ENCODE measurements around the gene TBC1D22B. TPM values are rescaled to one million over a fixed set of nuclear protein-coding genes. Genes with fewer than 3 reads are reported as not detected.
"Not testable (repeated sequence)": the region's sequence is repeated elsewhere in the genome, so short reads cannot be mapped to it uniquely, and the experiment has no call there.

Gene TBC1D22B
- total RNA-seq, 1 experiment from 2014 or later, result 5.9 TPM

DNA sequence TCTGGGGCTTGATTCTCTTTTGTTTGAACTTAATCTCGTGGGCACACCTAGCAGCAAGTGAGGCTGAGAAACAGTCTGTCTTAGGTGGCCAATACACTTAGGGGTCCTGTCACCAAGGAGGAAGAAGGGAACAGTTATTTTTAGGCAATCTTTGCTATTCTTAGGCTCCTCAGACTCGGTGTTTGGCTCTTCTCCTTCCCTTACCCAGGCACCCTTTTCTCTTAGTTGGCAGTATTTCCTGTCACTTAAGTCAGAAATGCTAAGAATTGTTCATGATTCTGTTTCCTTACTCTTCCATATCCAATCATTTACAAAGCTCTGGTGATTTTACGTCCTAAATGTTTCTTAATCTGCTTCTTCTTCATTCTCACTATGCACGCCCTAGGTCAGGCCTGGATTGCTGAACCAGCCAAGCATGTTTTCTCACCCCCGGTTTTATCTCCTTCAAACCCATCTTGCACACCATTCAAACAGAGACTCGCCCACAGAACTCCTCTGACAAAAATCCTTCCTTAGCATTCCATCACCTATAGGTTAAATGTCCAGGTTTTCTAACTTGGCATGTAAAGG, 45.6 kb downstream of the TBC1D22B start:
- no peak for DNase-seq (ENCODE audit: low read depth)

DNA sequence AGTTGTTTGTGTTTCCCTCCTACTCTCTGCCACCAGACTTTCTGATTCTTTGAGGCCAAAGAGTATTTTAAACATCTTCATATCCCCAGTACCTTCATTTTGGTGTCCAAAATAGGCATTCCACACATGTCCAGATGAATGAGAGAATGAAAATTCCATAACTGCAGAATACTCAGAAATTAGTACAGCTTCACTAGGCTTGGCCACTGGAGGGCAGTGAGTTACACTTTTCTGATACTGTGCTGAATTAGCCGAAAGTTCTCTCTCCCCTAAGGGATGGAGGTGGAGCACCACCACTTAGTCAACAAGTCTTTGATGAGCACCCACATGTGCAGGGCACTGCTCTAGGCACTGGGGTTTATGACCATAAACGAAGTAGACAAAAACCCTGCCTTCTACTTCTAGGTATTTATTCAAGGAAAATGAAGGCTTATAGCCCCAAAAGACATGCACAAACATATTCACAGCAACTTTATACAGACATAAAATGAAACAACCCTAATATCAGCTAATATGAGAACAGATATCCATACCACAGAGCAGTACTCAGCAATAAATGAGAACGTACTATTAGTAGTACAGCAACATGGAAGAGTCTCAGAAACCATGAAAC, 46.4 kb downstream of the TBC1D22B start:
- peak; percentile 26 for DNase-seq (ENCODE audit: low read depth)

DNA sequence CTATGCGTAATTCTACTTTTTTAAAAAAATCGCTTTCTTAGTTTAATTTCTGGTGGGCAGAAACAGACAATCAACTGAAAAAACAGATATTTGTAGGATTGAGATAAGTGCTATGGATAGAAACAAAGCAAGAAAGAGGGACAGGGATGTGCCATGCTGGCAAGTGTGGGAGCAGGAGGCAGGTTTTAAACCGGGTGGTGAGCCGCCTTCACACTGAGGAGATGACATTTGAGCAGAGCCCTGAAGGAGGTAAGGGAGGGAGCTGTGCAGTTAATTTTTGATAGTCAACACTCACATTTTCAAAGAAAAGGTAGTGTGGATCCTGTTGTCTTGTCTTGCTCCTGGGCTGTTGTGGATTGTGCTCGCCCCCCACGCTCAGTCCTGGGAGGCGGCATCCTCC, 47.2 kb downstream of the TBC1D22B start:
- no peak for DNase-seq (ENCODE audit: low read depth)

DNA sequence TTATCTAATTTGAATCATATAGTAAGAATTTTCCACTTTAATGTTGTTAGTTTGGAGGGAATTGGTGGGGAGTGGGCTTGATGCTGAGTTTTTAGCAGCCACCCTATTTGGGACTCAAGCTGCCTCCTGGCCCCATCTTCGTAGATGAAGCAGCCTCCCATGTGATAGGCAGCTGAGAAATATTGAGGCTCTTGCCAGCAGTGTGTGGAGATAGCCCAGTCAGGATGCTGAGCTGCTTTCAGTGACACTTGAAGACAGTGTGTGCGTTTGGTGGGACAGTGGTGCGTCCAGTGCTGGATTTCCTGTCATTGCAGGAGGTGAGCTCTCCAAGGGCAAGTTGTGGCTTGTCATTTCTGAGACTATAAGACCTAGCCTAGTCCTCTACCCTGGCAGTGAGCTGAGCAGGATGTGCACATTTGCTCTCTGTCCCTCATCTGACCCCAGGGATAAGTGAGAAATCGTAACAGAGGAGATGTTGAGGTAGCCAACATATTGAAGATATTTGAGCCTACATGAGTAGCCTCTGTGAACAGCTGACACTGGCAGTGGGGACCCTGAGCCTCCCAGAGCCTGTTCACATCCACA, 48.4 kb downstream of the TBC1D22B start:
- no peak for DNase-seq (ENCODE audit: low read depth)

DNA sequence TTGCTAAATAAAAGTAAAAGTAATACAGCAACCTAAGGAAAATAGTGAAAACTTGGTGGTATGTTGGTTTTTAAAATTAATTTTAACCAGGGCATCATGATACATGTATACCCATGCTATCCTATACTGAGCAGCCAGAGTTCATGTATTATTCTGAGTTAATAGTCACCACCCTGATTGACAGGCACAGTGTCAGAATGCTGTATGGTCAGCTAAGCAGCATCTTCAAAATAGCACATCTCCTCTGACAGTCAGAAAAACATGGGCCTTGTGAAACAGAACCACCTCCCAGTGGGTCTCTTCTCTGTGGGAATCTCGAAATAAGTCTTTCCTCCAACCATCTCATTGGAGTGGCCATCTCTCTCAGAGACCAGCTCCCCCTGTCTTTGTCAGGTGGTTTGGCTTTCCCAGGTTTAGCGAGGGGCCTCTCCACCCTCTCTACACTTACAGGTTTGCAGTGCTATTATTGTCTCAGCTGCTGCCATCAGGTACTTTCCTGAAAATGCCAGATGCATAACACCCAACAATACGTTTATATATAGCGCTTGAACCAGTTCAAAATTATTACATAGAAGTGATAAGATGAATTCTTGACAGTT, 49.2 kb downstream of the TBC1D22B start:
- no peak for DNase-seq (ENCODE audit: low read depth)

DNA sequence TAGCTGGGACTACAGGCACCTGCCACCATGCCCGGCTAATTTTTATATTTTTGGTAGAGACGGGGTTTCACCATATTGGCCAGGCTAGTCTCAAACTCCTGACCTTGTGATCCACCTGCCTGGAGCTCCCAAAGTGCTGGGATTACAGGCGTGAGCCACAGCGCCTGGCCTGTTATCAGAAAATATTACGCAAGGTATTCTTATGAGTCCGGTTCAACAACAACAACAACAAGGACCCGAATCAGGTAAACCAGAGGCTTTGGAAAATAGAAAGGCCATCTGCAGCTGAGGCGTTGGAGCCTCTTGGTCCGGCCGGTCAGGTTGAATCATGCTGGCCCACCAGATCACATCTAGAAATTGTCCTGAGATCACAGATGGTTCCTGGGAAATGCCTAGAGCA, 49.9 kb downstream of the TBC1D22B start:
- not testable (repeated sequence) for DNase-seq (ENCODE audit: low read depth)

DNA sequence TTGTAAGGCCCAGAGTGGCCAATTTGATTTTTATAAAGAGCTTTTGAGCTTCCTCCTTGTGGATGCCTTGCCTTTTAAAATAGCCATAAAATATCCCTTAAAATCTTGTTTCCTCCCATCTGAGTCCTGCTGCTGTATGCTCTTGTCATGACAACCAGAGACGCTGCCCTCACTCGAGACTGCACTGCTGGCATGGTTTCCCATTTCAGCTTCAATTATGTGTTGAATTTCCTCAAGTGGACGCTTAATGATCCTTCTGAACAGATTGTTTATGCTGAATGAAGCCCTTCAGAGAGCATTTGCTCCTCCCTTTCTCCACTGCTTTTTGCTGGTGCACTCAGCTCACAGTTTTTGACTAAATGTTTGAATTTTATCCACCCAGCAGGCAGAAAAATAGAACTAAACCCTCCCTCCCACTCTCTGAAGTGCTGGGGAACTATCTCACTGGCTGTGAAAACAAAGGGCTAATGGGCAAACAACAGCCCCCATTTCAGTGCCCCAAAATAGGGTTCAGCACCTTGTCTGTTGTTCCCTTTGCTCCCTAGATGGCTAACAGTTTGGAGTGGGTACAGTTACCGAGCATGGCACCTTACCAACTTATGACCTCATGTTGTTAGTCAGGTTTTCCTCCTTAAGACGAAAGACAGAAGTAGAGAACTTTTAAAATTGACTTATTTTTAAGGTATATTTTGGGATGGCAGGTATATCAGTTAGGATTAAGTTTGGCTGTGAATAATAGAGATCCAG, 50.7 kb downstream of the TBC1D22B start:
- DNase-seq (ENCODE audit: low read depth), result no peak

DNA sequence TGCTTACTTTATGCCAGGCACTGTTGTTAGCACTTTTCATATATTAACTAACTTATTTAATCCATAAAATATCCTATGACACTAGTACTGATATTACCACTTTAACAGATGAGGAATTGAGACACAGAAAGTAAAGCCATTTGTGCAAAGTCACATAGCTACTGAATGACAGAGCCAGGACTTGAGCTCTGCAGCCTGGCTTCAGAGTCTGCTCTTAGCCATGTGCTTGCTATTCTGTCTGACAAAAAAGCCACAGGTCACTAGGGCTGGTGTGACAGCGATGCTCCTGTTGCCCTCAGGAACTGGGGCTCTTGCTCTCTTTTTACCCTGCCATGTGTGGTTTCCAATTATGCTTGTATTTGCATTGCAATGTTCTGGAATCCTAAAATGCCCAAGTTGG, 51.5 kb downstream of the TBC1D22B start:
- DNase-seq (ENCODE audit: low read depth), result no peak

DNA sequence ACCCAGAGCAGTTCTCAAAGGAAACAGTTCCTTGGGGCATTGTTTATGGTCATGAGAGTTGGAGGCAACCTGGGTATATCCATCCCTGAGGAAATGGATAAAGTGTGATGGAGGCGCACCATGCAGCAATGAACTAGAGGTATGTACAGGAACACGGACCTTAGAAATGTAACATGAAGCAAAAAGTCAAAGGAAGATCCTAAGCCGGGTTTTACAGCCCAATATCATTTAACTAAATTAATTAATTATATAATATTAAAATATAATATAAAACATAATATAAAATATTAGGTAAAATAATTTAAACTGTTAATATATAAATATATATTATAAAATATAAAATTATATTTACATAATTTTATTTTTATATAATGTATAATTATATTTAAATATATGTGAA, 52.1 kb downstream of the TBC1D22B start:
- no peak for DNase-seq (ENCODE audit: low read depth)

DNA sequence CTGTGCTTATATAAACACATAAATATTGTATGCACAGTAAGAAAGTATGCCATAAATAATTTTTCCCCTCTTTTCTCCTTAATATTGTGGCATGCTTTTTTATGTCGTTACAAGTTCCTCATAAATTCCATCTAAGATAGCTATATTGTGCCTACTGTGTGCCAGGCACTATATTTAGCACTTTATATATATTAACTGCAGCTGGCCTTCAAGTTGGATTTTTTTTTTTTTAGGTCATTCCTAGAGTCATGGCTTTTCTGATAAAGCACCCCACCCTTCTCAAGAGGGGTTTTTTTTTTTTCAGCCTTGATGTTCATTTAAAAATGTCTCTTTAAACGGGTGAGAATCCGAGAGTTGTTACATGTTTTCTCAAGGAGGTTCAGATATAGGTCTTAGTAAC, 53.4 kb downstream of the TBC1D22B start:
- DNase-seq (ENCODE audit: low read depth), result no peak

DNA sequence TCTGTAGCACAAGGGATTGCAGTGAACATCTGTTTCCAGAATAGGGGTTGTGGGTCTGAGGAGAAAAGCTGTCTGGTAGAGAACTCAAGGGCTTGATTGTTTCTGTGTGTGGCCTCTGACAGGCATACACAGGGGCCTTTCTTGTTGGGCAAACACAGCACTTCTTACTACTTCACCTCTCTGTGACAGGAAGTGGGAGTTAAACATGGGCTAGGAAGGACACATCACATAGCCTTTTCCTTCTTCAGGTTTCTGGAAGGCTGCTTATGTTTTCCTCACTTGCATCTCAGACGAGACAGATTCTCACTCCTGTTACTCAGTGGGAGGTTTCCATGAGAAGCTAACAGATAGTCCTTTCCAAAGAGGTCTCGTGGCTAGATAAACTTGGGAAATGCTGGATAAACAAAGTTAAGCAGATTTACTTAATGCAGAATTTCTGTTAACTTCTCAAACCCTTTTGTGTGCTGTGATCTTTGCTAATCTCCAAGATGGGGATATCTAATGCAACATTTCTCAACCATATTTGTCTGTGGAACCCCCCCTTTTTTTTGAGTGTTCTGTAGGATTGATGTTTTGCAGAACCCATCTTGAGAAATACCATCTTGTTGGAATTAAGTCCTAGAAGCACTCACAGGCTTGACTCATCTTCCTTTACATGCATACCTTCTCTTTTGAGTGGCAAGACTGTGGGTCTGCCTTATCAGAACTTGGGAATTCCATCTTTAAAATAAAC, 54.3 kb downstream of the TBC1D22B start:
- DNase-seq (ENCODE audit: low read depth), result peak; percentile 45

DNA sequence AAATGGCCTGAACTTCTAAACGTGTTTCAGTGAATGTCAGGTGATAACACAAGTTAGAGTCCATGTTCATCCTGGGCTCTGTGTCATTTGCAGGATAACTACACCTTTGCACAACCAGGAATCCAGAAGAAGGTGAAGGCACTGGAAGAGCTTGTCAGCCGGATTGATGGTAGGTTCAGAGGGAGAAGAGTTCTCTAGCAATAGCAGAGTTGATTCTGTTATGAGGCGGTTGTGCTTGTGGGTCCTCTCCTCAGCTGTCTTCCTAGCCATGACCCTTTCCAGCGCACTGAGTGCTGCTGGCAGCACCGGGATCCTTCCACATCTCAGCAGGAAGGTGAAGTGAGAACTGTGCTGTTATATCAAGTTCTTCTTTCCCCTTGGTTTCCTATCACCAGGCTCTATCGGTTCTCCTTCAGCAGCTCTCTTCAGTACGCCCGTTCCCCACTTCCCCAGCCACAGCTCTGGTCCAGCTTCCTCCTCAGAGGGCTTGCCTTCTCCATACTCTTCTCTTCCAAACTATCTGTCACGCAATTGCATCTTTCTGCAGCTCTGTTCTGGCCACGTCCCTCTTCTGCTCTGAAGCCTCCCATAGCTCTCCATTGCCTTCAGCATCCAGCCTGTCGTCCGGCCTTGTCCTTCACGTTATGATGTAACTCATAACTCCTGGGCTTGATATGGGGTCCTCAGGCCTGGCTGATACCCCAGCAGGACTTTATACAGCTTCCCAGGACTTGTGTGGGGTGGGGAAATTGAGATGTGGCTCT, 56.3 kb downstream of the TBC1D22B start:
- no peak for DNase-seq (ENCODE audit: low read depth)

DNA sequence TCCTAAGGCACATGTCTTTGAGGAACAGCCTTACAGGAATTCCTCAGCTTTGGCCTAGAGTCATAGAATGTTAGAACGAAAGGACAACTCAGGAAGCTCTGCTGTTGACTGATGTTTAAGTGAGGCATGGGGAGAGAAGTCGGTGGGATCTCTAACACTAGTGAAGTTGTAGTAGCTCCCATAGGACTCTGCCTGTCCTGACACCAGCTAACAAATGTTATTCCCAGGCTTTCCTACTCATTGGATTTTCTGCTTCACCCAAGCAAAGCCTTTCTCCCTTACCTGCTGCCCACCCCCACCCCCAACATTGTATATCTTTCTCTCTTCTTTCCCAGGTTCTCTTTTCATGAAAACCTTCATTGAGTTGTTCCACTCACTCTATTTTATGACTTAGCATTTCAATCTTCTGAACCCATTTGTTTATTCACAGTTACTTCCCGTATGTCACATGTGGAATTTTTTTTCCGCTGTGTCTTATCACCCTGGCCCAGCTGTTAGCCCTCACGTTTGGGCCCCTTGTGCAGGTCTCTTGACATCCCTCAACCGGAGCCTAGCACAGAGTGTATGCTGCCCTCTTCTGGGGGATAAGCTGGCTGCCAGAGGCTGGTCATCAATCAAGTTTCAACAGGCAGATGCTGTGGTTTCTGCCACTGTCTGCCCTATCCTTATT, 57.0 kb downstream of the TBC1D22B start:
- peak; percentile 28 for DNase-seq (ENCODE audit: low read depth)

DNA sequence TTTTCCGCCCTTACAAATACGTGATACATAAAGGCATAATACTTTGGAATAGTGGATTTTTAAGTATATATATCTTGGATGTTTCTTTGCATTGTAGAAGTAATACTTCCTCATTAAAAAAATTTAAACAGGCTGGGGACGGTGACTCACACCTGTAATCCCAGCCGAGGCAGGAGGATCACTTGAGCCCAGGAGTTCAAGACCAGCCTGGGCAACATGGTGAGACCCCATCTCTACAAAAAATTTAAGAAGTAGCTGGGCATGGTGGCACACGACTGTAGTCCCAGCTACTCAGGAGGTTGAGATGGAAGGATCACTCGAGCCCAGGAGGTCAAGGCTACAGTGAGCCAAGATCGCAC, 57.6 kb downstream of the TBC1D22B start:
- no peak for DNase-seq (ENCODE audit: low read depth)

DNA sequence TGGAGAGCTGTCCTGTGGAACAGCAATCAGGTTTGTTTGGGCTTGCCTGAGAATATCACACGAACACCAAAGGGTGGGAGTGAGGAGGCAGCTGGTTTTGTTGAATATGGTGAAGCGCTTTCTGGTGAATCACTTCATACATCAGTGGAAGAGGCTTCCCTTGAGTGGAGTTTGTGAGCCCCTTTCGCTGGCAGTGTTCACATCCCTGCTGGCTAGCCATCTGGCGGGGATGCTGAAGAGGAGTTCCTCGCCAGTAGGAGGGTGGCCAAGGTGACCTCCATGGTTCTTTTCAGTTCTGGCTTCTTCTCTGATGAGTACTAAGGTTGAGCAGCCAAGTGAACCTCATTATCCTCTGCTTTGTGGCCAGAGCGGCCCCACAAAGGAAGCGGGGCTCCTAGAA, 58.5 kb downstream of the TBC1D22B start:
- no peak for DNase-seq (ENCODE audit: low read depth)

DNA sequence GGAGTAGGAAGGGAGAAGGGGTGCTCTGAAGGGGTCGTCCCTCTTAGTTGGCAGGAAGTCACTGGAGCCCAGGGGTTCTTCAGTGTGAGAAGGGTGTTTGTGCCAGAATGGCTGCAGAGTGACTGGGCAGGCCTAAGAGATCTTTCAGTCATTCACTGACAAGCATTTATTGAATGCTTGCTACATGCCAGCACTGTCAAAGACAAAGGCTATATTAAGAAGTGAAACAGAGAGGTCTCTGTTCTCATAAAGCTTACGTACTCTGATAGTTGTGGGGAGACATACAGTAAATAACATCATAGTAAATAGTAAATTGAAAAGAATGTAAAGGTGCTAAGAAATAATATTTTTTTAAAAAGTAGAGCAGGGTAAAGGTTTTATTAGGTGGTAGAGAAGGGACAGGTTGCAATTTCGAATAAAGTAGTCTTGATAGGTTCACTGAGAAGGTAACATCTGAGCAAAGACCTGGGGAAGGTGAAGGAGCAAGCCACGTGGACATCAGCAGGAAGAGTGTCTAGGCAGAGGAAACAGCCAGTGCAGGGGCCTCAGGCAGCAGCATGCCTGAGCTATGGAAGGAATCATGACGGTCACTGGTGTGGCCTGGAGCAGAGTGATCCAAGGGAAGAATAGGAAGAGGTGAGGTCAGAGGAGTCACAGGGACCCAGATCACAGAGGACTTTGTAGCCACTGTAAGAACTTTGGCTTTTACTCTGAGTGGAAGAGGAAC, 59.9 kb downstream of the TBC1D22B start:
- peak; percentile 11 for DNase-seq (ENCODE audit: low read depth)

DNA sequence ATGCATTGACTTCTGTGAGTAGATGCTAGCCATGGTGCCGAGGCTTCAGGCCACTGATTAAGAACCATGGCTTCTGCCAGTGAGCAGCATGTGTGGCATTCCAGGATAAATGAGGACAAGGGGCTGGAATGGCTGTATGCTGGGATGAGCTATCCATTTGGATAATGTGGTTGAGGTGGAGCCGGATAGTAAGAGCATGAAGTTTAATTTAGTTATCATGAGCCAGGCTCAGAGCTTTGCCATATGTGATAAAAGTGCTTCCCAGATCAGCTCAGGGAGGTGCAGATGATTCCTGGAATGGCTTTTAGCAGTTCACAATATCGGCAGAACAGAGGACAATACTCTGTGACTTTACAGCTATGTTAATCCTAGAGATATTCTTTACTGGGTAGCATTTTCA, 61.6 kb downstream of the TBC1D22B start:
- DNase-seq (ENCODE audit: low read depth), result no peak

DNA sequence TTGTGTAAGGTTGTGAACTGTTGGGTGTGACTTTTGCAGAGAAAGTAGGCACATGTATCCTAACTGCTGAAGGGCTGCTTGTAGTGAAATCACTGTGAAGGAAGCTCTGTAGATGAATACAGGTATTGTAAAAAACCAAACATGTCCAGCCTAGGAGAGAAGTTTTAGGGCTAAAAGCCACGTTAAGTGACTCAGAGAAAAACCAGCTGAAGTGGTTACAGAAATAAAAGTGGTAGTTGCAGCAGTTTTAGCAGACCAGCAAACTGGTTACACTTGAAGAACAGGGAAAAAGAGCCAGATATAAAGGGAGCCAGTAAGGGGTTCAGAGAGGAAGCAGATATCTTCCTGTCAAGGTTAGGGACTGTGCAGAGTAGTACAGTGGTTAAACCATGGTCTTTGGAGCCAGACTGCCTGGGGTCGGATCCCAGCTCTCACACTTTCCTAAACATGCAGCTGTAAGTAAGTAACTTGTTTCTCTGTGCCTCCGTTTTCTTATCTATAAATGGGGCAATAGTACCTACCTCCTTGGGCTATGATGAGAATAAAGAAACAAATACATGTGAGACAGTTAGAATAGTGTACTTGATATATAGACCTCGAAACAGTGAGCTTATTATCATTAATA, 62.4 kb downstream of the TBC1D22B start:
- DNase-seq (ENCODE audit: low read depth), result no peak

DNA sequence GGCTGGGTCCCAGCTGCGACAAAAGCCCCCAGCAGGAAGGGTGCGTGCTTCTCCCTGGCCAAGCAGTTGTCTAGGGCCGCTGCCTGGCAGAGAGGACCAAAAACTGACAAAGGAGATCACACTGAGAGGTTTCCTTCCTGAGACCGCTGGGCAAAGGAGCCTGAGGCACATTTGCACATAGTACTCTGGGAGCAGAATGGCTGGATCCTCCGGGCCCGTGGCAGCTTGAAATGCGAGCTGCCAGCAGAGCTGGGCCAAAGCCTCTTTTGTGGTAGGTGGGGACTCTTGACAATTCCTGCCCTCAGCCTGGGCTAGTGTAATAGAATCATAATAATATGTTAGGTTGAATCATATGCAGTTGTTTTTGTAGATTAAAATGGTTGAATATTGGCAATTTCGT, 63.1 kb downstream of the TBC1D22B start:
- no peak for DNase-seq (ENCODE audit: low read depth)
